NCI-H510A (cell line): ENCODE results near the gene FBXL5.

Experiments
- DNase-seq: peaks from one replicate; lab custom pipeline; 2025; lab: John Stamatoyannopoulos, UW

The FBXL5 gene

DNA sequence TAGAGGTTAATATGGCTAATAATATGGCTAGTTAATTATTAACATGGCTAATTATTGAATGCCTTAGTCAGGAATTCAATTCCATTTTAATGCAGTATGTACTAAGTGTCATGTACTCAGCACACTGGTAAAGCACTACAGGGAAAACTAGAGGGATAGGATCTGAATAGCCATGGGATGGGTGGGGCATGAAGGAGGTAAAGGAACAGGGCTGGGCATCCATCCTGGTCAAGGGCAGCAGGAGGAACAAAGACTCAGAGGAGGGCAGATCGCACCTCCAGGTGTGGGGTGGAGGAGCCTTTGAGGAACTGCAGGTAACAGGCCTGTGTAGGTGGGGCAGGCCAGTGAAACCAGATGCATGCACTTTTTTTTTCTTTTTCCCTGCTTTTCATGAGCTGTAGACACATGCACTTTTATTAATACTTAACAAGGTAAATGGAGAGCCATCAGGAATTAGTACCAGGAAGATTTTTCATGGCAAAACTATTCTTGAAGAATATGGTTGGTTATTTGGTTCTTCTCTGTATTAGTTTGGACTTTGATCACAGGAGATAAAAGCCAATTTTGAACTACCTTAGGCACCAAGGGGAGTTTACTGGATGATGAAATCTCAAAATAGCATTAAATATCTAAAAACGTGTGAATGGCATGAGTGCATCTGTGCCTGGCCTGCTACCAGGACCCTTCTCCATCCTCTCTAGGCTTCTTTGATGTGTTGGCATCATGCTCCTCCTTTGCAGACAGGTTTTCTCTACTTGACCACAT, 97.2 kb downstream of the FBXL5 start:
- no peak for DNase-seq

DNA sequence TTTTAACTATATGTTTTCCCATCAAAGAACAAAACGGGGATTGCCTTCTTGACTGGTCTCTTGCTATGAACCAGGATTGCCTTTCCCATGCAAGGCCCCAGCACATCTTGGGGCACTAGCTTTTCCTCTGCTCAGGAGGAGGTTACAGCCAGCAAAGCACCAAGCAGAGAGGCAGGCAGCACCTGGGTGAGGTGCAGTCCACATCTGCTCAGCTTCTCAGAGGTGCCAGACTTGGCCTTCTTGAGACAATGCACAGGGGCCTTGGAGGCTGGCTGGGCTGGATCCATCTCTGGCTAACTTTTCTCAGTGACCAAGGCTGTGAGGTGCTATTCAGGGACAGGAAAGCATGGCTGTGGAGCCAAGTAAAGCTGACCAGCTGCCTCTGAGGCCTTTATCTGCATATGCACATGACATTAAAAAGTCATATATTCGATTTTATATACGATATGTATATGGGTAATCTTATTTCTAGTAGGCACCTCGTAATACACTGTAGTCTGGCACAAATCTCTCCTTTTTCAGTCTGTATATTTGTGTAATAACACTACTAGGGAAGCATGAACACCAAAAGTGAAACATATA, 98.6 kb downstream of the FBXL5 start:
- DNase-seq, result no peak
